NB4 (cell line): ENCODE results near the gene DCUN1D4.

Source experiments
- DNase-seq: peaks from one replicate; pipeline ENCODE4 v3.0.0; 2010; ENCODE audit warnings: low read depth
- H3K4me3 ChIP-seq: one replicate; pipeline ENCODE4 v1.5.1; 2011; ENCODE audit warnings: mild to moderate bottlenecking, low read depth, low read length, moderate library complexity
- MYC ChIP-seq: IDR thresholded peaks from 2 replicates; pipeline ENCODE4 v1.6.1; 2011; ENCODE audit warnings: low read depth, low read length
- POLR2A ChIP-seq: IDR thresholded peaks from 2 replicates; pipeline ENCODE4 v1.6.1; 2011; ENCODE audit warnings: mild to moderate bottlenecking; ENCODE audit not compliant: insufficient read length; ENCODE audit errors: extremely low read depth
- TF ChIP-seq, protein P1 (sequence below): IDR thresholded peaks from 2 replicates; pipeline ENCODE4 v1.6.1; 2011; ENCODE audit warnings: low read depth, low read length
- TF ChIP-seq, protein P2 (sequence below): IDR thresholded peaks from one replicate; pipeline ENCODE4 v1.5.1; 2012; ENCODE audit warnings: low read depth, low read length

DCUN1D4 gene

DNA sequence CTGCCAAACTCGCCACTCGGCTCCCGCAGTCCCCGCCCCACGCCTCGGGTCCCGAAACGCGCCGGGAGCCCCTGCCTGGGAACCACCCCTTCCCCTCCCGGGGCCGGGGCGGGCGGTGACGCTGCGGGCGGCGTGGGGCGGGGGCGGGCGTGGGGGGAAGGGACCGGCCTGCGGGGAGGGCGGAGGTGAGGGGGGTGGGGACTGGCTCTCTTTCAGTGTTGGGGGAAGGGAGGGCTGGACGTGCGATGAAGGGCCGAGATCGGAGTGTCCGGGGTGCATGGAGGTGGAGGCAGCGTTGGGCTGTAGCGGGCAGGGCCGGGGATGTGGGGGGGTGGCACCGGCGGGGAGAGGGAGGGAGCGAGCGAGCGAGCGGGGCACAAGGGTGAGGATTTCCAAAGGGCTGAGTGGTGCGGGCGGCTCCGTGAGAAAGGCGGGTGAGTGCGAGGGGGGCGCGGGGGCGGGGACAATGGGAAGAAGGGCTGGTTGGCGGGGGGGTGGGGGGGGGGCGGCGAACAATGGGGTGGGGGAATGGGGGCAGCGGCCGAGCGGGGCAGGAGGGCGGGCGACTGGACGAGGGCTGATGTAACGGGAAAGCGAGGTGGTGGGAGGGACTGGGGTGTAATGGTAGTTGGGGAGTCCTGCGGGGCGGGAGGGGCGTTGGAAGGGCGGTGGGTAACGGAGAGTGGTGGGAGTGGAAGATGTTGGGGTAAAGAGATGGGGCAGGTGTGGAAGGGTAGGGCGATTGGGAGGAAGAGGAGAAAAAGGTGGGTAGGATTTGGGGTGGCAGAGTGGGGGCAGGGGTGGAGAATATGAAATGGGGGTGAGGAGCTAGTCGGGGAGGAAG is 578 bp downstream of the DCUN1D4 start:
- TF ChIP-seq, protein P1, sequence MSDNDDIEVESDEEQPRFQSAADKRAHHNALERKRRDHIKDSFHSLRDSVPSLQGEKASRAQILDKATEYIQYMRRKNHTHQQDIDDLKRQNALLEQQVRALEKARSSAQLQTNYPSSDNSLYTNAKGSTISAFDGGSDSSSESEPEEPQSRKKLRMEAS = no peak
- 0 out of 2 replicates have a peak, but pooled peaks have one; percentile 14 for TF ChIP-seq MYC
- H3K4me3 ChIP-seq = peak overlapping the region; percentile 90
- DNase-seq = peak; percentile 80

DNA sequence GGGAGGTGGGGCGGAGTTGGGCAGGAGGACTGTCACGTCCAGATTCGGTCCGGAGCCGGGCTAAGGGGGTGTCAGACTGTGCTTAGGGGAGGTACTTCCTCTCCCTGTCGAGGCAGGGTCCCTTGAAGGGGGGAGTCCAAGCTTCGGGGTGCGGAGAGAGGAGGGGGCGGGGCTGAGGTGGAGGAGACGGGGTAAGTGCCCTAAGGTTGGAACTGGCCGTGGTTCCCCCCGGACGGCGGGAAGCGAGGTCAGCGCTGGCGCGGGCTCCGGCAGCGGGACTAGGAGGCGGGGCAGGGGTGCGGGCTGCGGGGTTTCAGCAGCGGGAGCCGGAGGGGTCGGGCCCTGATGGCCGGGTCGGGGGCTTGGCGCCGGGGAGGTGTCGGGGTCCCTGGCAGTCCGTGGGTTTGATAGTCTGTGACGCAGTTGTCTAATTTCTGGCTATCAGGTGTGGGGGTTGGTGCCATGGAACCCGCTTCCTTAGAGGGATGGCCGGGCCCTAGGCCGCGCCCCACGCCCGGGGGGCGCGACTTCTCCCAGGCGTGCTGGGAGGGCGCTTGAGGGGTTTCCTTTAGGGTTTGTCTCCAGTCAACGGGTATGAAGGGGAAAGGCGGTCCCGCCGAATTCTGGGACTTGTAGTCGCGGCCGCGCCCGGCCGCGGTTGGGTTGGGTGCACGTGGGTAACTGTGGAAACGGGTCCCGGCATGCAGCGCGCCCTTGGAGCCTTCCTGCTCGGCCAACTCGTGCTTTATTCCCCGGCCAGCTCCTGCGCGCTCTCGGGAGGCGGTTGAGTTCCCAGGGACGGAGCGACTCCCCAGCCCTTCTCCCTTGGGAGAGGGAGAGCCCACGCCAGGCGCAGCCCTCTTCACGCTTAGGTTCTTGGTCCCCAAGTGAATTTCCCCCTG is 1.5 kb downstream of the DCUN1D4 start:
- DNase-seq = peak; percentile 98
- TF ChIP-seq POLR2A (peak; percentile 67), MYC (peak; percentile 98)
- TF ChIP-seq, protein P1 = peak; percentile 98
- TF ChIP-seq, protein P2, sequence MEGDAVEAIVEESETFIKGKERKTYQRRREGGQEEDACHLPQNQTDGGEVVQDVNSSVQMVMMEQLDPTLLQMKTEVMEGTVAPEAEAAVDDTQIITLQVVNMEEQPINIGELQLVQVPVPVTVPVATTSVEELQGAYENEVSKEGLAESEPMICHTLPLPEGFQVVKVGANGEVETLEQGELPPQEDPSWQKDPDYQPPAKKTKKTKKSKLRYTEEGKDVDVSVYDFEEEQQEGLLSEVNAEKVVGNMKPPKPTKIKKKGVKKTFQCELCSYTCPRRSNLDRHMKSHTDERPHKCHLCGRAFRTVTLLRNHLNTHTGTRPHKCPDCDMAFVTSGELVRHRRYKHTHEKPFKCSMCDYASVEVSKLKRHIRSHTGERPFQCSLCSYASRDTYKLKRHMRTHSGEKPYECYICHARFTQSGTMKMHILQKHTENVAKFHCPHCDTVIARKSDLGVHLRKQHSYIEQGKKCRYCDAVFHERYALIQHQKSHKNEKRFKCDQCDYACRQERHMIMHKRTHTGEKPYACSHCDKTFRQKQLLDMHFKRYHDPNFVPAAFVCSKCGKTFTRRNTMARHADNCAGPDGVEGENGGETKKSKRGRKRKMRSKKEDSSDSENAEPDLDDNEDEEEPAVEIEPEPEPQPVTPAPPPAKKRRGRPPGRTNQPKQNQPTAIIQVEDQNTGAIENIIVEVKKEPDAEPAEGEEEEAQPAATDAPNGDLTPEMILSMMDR = no peak
- H3K4me3 ChIP-seq = peak overlapping the region; percentile 90

DNA sequence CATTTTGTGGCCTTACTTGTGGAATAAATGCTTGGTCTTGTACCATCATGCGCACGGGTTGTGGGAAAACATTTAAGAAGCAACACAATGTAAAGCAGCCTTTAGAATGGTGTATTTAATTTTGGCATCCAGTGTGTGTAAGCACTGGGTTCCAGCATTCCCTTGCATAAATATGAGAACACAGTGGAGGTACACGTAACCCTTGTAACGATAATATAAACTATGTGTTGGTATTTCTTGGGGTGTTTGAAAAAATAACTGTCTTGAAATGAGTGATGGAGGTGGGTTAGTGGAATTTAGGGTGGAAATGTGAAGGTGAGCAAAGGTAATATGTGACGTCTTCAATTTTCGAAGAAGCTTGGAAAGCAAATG is 2.1 kb downstream of the DCUN1D4 start:
- TF ChIP-seq, protein P2 = no peak
- TF ChIP-seq POLR2A (no peak), MYC (no peak)
- TF ChIP-seq, protein P1 = no peak
- no peak for DNase-seq
- peak overlapping the region; percentile 90 for H3K4me3 ChIP-seq

DNA sequence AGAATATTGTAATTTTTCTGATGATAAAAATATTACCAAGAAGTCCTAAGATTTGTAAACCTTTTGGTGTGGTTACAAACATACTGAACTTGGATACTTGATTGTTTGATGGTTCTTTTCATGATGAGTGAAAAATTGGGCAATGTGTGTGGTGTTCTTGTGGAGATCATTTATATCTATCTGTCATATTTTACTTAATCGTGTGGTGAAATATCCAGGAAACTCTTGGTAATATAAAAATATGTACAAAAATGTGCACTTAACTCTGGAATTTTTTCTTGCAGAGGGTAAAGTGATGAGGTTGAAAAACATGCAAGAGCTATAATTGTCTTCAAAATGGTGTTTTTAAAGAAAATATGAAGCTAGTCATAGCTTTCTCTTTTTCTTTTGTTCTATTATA is 2.8 kb downstream of the DCUN1D4 start:
- H3K4me3 ChIP-seq = peak overlapping the region; percentile 90
- TF ChIP-seq, protein P1 = no peak
- TF ChIP-seq POLR2A (no peak), MYC (no peak)
- TF ChIP-seq, protein P2 = no peak

DNA sequence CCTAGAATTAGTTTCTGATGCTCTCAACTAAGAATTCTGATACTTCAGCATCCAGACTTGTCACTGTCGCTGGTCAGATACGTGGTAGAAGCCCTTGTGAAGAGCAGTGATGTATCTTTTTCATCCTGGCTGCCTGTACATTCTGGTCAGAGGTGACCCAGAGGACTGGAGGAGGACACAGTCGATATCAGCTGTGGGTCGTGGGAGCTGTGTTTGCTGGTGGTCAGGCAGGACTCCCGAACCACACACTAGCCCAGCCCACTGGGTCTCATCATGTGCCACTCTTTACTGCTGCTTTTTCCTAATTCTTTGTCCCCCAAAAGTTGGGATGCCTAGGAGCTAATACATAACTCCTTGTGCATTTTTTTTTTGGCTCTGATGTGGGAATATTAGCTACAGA is 6.5 kb downstream of the DCUN1D4 start:
- H3K4me3 ChIP-seq = no peak overlapping the region
- no peak for TF ChIP-seq POLR2A
- TF ChIP-seq, protein P1 = no peak
- no peak for TF ChIP-seq MYC
- TF ChIP-seq, protein P2 = no peak
- no peak for DNase-seq

More for the DNA sequence above, 2.8 kb downstream of the DCUN1D4 start:
- no peak for DNase-seq

DNA sequence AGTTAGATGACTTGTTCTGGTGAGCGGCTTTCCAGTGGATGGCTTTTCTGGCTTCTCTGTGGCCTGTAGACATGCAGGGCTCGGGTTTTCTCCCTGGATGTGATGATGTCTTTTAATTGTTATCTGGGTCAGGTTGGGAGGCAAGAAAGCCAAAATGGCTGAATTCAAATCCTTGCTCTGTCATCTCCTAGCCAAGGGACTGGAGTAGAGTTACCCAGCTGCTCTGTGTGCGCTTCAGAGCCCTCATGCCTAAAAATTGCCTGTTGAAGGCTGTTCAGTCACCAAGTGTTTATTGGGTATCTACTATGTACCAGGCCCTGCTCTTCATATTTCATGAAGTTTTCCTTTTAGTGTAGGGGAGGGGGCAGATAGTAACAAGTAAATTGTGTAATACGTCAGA is 7.3 kb downstream of the DCUN1D4 start:
- H3K4me3 ChIP-seq = no peak overlapping the region
- DNase-seq = no peak
- TF ChIP-seq, protein P1 = no peak
- no peak for TF ChIP-seq POLR2A
- TF ChIP-seq, protein P2 = no peak
- no peak for TF ChIP-seq MYC
